Measurements from ENCODE around the gene ARCN1.

GRCh38 chr11:118619444-118620197, 47.4 kb downstream of the ARCN1 start:
- TF ChIP-seq POLR2A (IDR thresholded peaks at IDR 0.05; ENCODE audit: low read depth, low read length) (no peak), POLR2AphosphoS5 (IDR thresholded peaks at IDR 0.05; ENCODE audit: low read depth, low read length) (no peak), TAF1 (IDR thresholded peaks at IDR 0.05; ENCODE audit: borderline replicate concordance, low read depth, low read length) (no peak)
